Measurements from ENCODE around the gene SYDE1.

GRCh38 chr19:15109768-15110417, 2.7 kb downstream of the SYDE1 start:
- TF ChIP-seq EZH2 (IDR thresholded peaks at IDR 0.05; ENCODE audit: borderline replicate concordance, insufficient read depth, low read length, poor library complexity, severe bottlenecking), result no peak
- TF ChIP-seq CTCF (IDR thresholded peaks at IDR 0.05; ENCODE audit: poor library complexity, severe bottlenecking), result no peak
- TF ChIP-seq TAF1 (IDR thresholded peaks at IDR 0.05; ENCODE audit: low read depth), result no peak
- TF ChIP-seq POLR2AphosphoS5 (IDR thresholded peaks at IDR 0.05), result no peak
- no peak for TF ChIP-seq RAD21 (conservative IDR thresholded peaks at IDR 0.05)
- no peak for TF ChIP-seq SMC3 (conservative IDR thresholded peaks at IDR 0.05; ENCODE audit: poor library complexity)
- TF ChIP-seq MXI1 (conservative IDR thresholded peaks at IDR 0.05; ENCODE audit: poor library complexity, severe bottlenecking), result no peak
- TF ChIP-seq REST (IDR thresholded peaks at IDR 0.05; ENCODE audit: borderline replicate concordance), result no peak
- no peak for TF ChIP-seq EP300 (conservative IDR thresholded peaks at IDR 0.05; ENCODE audit: poor library complexity, severe bottlenecking)

All from neural cell (in vitro differentiated cells).